ENCODE data around the gene FMN1.

The FMN1 gene

GRCh38 chr15:33045066-33045810 is 149.3 kb downstream of the FMN1 start:
- DNase-seq: no peak

- DNase-seq: no peak
These were observed 149.9 kb downstream of the FMN1 start for GRCh38 chr15:33044598-33044997.

GRCh38 chr15:33043636-33044035 is 150.9 kb downstream of the FMN1 start:
- no peak for DNase-seq

GRCh38 chr15:33040496-33040895 is 154.0 kb downstream of the FMN1 start:
- no peak for DNase-seq

GRCh38 chr15:33034588-33034987 is 159.9 kb downstream of the FMN1 start:
- DNase-seq: no peak

- no peak for DNase-seq
These were observed 162.5 kb downstream of the FMN1 start for GRCh38 chr15:33032053-33032452.

GRCh38 chr15:33031324-33031821 is 163.1 kb downstream of the FMN1 start:
- no peak for DNase-seq

GRCh38 chr15:33030315-33030714 is 164.2 kb downstream of the FMN1 start:
- DNase-seq: no peak

- no peak for DNase-seq
These were observed 165.3 kb downstream of the FMN1 start for GRCh38 chr15:33029109-33029652.

GRCh38 chr15:33028495-33028894 is 166.0 kb downstream of the FMN1 start:
- no peak for DNase-seq

- DNase-seq: no peak
These were observed 167.0 kb downstream of the FMN1 start for GRCh38 chr15:33027306-33028035.

GRCh38 chr15:33026614-33027013 is 167.9 kb downstream of the FMN1 start:
- no peak for DNase-seq

GRCh38 chr15:33022629-33023028 is 171.9 kb downstream of the FMN1 start:
- no peak for DNase-seq

- DNase-seq: no peak
These were observed 172.6 kb downstream of the FMN1 start for GRCh38 chr15:33021806-33022389.

GRCh38 chr15:33019354-33019981 is 175.0 kb downstream of the FMN1 start:
- no peak for DNase-seq

GRCh38 chr15:33016405-33017024 is 178.0 kb downstream of the FMN1 start:
- DNase-seq: no peak

- no peak for DNase-seq
These were observed 179.9 kb downstream of the FMN1 start for GRCh38 chr15:33014586-33014985.

GRCh38 chr15:33013827-33014445 is 180.6 kb downstream of the FMN1 start:
- DNase-seq: no peak

GRCh38 chr15:33011976-33012375 is 182.5 kb downstream of the FMN1 start:
- DNase-seq: no peak

- no peak for DNase-seq
These were observed 184.9 kb downstream of the FMN1 start for GRCh38 chr15:33009603-33010002.

GRCh38 chr15:33009026-33009425 is 185.5 kb downstream of the FMN1 start:
- DNase-seq: no peak
